NCI-H2196 (cell line): ENCODE results near the gene VEZF1.

Source experiments
- DNase-seq: peaks from one replicate; lab custom pipeline; 2025; ENCODE audit not compliant: unreplicated experiment; lab: John Stamatoyannopoulos, UW

VEZF1 gene

DNA sequence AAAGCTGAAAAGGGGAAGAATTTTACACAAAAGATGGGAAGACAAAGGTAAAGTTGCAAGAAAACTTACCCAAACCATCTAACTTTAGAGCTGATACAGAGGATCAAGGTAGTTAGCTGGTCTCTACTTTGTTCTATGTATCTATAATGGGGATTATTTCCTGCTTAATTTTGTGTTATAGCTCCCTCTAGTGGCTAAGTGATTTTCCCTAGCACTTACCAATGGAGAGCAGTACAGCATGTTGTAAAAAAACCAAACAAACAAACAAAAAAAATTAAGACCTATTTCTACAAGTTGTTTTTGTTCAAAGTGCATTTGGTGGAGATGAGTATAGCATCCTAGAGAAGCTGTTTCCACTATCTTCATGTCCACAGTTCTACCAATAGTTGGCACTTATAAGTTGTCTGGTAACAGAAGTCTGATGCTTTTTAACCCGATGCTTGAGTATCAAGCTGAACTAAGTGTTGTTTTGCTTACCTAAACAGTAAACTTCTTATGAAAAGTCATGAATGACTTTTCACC, 11.5 kb upstream of the VEZF1 start:
- peak; percentile 75 for DNase-seq

DNA sequence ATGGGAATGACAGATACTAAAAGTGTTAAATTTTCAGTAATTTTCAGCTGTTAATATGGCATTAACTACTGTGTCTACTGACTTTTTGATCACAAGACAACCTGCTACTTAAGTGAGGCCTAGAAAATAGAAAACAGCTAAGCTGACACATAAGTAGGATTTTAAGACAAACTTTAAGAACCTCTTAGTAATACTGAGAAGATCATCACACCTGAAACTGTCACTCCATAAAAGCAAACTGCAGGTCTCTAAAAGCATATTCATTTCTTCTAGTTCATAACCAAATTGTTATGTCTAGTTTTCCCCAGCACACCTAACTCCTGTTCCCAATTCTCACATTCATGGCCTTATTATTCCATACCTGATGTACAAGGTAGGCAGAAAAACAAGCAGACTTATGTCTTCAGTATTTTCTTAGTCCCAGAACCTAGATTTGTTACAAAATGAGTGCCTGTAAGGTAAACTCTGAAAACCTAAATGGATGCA, 11.0 kb upstream of the VEZF1 start:
- no peak for DNase-seq

DNA sequence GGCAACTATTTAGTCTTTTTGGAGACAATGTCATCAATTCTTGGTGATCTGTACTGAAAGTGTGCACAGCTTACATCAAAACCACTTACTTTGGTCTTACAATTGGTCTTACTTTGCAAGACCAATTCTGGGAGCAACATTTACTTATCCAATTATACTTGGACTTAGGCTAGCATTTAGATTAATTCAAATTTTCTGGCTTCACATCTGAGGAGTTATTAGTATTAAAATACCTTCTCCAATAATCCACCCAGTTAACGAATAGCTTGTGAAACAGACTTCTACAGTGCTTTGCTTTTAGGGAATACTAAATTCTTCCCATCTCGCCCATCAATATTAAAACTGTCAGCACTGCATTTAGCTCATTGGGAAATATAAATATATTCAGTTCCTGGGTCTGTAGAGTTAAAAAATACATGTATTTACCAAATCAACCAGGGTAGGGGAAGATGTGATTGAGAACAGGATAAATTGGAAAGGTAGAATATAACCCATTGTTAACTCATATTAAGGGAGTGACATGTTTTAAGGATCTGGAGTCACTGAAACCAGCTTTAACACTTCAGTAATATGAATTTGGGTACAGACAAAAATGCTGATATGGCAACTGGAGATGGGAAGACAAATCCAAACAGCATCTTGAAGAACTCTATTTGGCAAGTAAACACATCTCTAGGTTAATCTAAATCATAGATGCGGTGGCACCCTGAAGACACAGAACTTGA, 9.2 kb upstream of the VEZF1 start:
- DNase-seq, result no peak

DNA sequence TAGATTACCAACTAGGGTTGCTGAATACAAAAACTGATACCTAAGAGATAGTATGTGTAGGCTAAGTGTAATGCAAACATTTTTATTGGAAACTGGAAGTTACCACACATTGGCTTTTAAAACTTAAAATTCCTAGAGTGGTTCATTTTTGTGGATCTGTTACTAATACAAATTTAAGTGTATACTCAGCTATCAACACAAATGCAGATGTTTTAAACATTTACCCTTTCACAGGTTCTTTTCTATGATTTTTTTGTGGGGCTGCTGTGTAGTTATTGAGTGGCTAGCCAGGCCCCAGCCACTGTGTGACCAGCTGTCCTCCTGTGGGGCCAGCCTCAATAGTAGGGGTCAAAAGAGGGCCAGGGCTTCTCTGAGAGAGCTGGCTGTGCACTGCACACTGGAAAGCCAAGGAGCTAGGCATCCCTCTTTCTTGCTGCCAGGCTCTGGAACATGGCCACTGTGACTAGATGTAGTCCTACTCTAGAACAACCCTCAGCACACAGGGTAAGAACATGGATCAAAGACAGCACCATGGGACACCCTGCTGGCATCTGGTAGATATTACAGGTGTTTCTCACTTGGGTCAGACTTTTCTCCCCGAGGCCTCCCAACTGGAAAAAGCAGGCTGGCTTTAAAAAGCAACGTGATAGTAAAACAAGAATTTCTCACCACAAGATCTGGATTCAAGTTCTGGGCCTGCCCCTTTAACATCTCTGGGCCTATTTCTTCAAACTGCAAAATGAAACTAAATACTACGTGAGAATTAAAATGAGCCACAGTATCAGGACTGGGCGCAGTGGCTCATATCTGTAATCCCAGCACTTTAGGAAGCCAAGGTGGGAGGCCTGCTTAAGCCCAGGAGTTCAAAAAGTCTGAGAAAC, 7.3 kb upstream of the VEZF1 start:
- peak; percentile 81 for DNase-seq

GRCh38 chr17:57994436-57994835, 6.4 kb upstream of the VEZF1 start:
- DNase-seq, result no peak

DNA sequence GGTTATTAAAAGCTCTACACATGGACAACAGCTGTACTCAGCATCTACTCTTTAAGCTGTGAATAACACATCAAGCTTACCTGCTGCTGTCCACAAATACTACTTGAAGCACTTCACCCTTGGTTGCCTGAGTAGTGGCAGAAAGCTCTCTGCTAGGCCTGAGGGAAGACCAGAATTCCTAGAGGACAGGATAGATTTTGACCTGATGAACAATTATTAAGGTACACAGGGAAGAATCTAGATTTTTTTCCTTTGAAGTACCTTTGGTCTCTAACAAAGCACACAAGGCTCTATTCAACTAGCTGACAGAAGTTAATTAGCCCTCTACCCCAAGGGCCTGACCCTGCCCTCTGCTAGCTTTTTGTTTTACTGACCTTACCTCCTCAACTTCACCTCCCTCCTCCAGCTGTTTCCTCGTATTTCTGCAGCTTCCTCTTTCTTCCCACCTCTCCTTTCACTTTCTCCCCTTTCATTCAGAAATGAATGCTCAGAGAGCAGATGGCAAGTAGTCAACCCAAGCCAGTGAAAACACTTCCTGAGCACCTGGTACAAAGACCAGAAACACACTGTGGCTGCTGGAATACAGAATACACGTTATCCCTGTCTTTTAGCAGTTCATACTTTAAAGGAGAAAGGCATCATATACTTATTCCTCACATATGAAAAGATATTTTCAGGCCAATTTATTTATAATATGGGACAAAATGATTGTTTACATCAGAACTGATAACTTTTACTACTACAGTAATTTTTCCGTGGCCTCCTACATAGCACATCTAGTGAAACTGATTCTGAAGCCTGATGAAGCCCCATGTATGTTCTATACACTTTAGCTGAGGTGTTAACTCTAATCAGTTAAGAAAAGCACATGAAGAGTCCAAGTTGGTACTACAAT, 5.7 kb upstream of the VEZF1 start:
- peak; percentile 58 for DNase-seq

DNA sequence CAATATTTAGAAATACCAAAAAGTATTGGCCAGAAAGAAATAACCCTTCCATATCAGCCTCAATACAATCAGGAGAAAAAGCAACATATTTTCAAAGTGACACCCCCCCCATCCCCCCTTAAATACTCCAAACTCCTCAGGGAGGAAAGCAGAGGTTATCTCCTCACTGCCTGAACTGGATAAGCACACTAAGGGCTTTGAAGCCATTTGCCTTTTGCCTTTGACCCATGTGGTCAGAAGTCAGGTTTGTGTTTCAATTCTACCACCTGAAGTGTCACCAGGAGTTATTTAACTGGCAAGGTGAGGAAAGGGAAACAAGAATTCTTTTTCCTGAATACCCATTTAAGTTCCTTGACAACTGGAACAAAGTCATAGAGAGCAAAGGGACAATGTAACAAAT, 3.5 kb upstream of the VEZF1 start:
- DNase-seq, result no peak

DNA sequence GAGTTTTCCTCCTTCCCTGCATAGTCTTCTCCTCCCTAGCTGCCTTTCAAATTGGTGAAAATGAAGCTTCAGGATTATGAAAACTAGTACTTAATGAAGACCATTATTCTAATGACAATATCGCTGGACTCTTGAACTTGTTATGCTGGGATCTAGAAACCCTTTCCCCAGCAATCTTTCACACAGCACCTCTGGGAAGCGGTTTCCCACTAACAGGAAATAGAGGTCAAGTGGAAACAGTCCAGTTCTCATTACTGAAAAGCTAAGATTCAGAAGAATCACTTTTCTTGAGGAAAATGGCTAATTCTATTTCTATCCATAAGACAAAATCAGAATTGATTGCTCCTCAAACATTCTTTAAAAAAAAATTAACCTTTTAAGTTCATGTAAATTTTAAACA, 2.0 kb upstream of the VEZF1 start:
- DNase-seq, result no peak

DNA sequence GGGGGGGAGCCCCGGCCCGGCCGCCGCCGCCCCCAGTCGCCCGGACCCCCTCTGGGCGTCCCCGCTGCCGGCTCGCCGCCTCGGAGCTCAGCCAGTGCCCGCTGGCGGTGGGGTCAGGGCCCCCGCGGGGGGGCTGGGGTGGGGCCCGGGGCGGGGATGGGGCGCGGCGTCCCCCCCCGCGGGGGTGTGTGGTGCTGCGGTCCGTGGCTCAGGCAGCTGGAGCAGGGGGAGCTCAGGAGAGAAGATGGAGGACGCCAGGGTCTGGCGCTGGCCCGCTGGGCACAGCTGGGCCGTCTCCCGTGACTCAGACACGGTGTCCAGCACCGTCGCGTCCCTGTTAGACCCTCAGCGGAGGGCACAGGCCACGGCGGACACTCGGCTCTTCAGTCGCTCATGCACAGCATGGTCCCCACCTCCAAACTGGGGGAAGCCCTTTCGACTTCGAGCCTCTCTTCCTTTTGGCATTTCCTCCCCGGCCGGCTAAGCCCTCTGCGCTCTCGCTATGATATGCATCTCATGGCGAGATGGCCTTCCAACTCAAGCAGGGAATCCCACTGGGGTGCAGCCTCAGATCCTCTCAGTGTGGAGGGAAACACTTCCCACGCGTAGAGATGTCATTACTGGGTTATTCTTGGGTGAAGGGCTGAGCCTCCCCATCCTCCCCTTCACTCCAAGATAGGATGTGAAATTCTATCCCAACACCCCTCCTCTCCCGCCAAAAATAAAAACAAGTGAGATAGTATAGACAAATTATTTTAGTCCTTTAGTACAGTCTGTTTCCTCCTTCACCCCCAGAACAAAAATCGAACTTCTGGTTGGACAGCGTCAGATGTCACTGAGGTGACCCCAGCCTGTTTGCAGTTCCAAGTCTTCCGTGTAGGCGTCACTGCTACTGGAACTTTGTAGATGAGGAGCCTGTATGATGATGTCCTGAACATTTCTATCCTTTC, 522 bp upstream of the VEZF1 start:
- peak; percentile 83 for DNase-seq

DNA sequence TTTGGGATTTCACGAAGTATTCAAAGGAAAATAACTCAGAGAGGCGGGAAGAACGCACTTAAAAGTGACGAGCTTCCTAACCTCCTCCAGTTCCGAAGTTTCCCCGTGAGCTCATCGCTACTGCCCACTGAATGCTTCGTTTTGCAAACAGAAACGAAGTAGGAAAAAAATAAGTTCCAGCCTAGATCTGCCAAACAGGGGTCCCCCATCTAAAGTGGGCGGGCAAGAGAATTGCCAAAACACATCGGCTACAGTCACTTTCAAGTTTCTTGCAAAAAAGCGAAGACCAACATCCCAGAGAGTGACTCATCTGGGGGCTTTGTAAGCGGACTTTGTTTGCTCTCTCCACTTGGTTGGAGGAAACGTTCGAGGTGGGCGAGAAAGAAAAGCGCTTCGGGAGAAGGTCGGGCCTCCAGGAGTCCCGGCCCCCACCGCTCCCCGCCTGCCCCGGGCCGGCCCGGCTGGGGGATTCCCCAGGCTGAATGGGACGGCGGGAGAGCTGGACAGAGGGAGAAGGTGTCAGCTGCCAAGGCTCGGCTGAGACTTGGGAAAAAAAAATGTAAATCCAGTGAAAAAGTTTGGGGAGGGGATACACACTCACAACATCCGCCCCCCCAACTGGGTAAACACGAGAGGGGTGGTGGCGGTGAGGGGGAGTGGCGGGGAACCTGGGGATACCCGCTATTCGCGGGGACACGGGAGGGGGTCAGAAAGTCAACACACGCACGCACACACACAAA, 1.0 kb downstream of the VEZF1 start:
- peak; percentile 38 for DNase-seq

GRCh38 chr17:57985675-57985974, 2.4 kb downstream of the VEZF1 start:
- DNase-seq, result no peak

DNA sequence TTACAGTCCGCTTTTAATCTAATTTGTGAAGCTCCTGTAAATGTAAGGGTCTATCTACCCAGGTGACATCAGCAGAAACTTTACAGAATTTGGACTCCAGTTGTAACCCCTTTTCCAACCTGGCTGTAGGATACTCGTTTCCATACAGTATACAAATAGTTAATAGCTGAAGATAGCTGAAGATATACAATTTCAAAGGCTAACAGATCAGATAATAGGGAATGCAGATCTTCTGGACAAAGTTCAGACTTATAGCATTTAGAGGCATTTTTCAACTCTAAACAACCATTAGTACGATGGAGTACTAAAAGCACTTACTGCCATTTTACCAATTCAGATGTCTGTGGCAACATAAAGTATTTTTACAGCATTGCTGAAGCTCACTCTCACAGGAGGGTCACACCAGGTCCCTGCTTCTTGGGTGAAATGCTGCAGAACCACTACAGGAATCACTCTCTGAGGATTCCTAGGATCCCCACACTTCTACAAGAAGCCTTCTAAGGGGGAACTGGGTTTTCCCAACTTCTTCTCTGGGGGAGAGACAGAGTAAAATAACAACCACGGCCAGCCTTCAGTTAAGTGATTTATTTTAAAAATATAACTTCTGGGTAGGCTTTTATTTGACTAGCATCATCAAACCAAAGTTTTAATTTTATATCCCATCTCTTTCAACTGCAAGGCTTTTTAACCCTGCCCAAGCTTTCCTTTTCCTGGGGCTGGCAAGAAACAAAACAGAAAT, 2.9 kb downstream of the VEZF1 start:
- no peak for DNase-seq

GRCh38 chr17:57984261-57984890, 3.7 kb downstream of the VEZF1 start:
- DNase-seq, result no peak

- no peak for DNase-seq
Measured at GRCh38 chr17:57983446-57983845, 4.6 kb downstream of the VEZF1 start.

GRCh38 chr17:57982452-57983170, 5.4 kb downstream of the VEZF1 start:
- DNase-seq, result no peak

GRCh38 chr17:57980522-57980921, 7.5 kb downstream of the VEZF1 start:
- DNase-seq, result no peak

DNA sequence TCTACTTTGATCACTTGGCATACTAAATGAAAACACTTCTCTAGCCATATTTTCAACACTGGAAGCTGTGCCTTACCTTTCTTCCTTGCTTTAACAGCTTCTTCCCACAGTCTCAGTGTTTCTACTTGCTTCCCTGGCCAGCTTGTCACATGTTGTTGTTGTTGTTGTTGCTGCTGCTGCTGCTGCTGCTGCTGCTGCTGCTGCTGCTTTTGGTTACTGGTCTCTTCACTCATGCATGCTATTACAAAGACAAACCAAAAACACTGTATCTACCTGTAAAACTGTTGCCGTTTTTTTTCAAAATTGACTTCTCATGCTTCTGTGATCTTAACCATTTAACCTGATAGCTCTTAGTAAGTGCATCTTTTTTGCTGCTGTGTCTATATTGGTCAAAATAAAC, 9.0 kb downstream of the VEZF1 start:
- no peak for DNase-seq

- no peak for DNase-seq
Measured at GRCh38 chr17:57976594-57976993, 11.5 kb downstream of the VEZF1 start.
